Measurements from ENCODE around the gene PTCRA.

Gene PTCRA

DNA sequence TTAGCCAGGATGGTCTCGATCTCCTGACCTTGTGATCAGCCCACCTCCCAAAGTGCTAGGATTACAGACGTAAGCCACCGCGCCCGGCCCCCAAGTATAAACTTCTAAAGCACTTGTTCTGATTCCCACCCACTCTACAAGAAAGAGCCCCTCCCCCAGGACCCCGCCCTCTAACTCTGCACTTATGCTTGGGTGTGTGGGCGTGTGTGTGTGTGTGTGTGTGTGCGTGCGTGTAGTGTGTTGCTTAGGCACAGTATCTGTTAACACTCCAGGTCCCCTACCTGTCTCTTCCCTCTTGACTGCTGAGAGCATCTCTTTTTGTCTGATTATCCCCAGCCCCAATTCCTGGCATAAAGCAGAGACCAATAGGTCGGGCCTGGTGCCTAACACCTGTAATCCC is 6.0 kb upstream of the PTCRA start:
- no peak for FAIRE-seq
- no peak for DNase-seq (ENCODE audit: insufficient read length, low spot score)
- no peak for TF ChIP-seq CTCF (IDR thresholded peaks at IDR 0.05; ENCODE audit: insufficient read depth, missing control alignments)

DNA sequence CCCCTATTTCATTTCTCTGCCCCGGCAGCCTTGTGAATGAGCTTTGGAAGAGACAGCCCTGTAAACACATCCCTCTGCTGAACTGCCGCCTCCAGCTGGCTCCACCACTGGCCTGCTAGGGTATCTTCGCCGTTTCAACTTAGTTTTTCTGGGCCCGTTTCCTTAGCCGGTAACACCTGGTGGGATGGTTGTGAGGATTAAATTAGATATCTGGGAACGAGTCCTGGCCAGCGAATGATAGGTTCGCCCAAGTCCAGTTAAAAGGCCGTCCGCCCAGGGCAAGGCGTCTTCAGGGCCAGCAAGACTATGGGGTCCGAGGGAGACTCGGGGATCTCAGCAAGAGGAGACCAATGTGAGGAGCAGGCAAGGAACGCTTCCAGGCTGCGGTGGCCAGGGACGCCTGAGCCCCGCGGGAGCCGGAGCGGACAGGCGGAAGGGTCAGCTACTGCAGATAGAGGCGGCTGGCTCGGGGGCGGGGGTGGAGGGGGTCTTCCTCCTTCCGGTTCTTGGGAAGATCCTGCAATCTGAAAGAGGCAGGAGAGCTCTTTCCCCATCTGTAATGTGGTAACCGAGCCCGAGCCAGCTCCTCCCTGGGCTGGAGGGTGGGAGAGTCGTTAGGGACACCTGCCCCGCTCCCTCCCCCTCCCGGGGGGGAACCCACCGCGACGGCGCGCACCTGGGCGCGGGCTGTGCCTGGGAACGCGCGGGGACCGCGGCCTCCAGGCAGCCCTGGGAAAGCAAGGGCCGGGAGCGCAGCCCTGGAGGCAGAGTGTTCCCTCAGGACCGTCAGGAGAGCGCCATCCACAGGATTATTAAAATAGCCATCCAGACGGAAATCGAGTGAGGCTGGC is 4.5 kb upstream of the PTCRA start:
- FAIRE-seq (no peak), DNase-seq (ENCODE audit: insufficient read length, low spot score) (no peak)
- no peak for TF ChIP-seq CTCF (IDR thresholded peaks at IDR 0.05; ENCODE audit: insufficient read depth, missing control alignments)

GRCh38 chr6:42914546-42914945 is 1.3 kb upstream of the PTCRA start:
- TF ChIP-seq CTCF (IDR thresholded peaks at IDR 0.05; ENCODE audit: insufficient read depth, missing control alignments): no peak
- DNase-seq (ENCODE audit: insufficient read length, low spot score) (no peak), FAIRE-seq (no peak)

- no peak for DNase-seq (ENCODE audit: insufficient read length, low spot score)
- no peak for TF ChIP-seq CTCF (IDR thresholded peaks at IDR 0.05; ENCODE audit: insufficient read depth, missing control alignments)
- no peak for FAIRE-seq
These were observed 435 bp downstream of the PTCRA start for GRCh38 chr6:42916288-42916687.

DNA sequence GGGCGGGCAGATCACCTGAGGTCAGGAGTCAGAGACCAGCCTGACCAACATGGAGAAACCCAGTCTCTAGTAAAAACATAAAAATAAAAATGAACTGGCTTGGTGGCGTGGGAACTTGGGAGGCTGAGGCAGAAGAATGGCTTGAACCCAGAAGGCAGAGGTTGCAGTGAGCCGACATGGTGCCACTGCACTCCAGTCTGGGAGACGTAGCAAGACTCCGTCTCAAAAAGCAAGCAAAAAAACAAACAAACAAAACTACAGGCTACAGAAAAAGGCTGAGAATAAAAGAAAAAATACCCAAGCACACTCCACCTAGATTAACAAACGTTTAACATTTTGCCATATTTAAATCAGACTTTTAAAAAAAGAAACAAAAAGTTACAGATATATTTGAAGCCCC is 5.9 kb downstream of the PTCRA start:
- FAIRE-seq (no peak), DNase-seq (ENCODE audit: insufficient read length, low spot score) (no peak)
- TF ChIP-seq CTCF (IDR thresholded peaks at IDR 0.05; ENCODE audit: insufficient read depth, missing control alignments): no peak

DNA sequence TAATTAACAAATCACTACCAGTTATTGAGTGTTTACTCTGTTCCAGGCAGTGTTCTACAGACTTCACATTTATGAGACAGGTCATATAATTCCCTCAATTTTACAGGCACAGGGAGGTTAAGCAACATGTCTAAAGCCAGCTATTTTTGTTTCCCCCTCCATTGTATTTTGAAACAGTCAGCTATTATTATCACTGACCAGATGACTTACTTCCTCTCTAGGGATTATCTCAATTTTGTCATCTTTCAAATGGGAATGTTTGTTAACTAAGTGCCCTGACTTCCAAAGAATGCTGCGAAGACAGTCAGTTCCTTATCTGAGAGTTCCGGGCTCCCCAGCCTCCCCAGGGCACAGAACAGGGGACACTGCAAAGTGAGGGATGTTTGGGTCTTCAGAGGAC is 7.8 kb downstream of the PTCRA start:
- DNase-seq (ENCODE audit: insufficient read length, low spot score) (no peak), FAIRE-seq (no peak)
- TF ChIP-seq CTCF (IDR thresholded peaks at IDR 0.05; ENCODE audit: insufficient read depth, missing control alignments): no peak

DNA sequence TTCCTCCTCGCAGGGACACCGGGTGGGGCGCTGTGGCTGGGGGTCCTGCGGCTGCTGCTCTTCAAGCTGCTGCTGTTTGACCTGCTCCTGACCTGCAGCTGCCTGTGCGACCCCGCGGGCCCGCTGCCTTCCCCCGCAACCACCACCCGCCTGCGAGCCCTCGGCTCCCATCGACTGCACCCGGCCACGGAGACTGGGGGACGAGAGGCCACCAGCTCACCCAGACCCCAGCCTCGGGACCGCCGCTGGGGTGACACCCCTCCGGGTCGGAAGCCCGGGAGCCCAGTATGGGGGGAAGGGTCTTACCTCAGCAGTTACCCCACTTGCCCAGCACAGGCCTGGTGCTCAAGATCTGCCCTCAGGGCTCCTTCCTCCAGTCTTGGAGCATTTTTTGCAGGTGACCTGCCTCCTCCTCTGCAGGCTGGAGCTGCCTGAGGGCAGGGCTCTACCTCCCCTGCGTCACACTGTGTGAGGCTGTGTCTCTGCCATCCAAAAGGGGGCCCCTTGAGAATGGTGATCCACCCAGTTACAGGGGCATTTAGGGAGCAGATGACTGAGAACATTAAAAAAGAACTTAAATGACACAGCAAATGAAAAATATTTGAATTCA is 9.5 kb downstream of the PTCRA start:
- DNase-seq (ENCODE audit: insufficient read length, low spot score) (no peak), FAIRE-seq (no peak)
- no peak for TF ChIP-seq CTCF (IDR thresholded peaks at IDR 0.05; ENCODE audit: insufficient read depth, missing control alignments)
